Muscle layer of duodenum (tissue), 2 donors: ENCODE measurements around the gene CIB4.

ENCODE experiments used
- H3K27ac ChIP-seq: one replicate; pipeline ENCODE4 v1.7.0; 2013; ENCODE audit warnings: mild to moderate bottlenecking, low read length
- H3K27me3 ChIP-seq: one replicate; pipeline ENCODE4 v1.7.0; 2013; ENCODE audit warnings: low read depth, mild to moderate bottlenecking, control low read depth, low read length
- H3K36me3 ChIP-seq, 2 donors: one replicate each; pipeline ENCODE4 v1.7.0; 2013; ENCODE audit warnings: low read length in 2 of 2, control low read depth in 1 of 2, mild to moderate bottlenecking in 1 of 2; ENCODE audit not compliant: insufficient read depth in 2 of 2, control insufficient read depth in 1 of 2
- H3K4me1 ChIP-seq, 2 donors: one replicate each; pipeline ENCODE4 v1.7.0; 2013; ENCODE audit warnings: low read length in 2 of 2, mild to moderate bottlenecking in 2 of 2, control low read depth in 1 of 2, moderate library complexity in 1 of 2; ENCODE audit not compliant: insufficient read depth in 2 of 2, control insufficient read depth in 1 of 2
- H3K4me3 ChIP-seq, 2 donors: one replicate each; pipeline ENCODE4 v1.7.0; 2013; ENCODE audit warnings: low read length in 2 of 2, low read depth in 1 of 2, mild to moderate bottlenecking in 1 of 2
- H3K9me3 ChIP-seq, 2 donors: one replicate each; pipeline ENCODE4 v1.7.0; 2013; ENCODE audit warnings: low read length in 2 of 2, control low read depth in 1 of 2, mild to moderate bottlenecking in 1 of 2; ENCODE audit not compliant: control insufficient read depth in 1 of 2
- donor health status: healthy.

Gene CIB4

DNA sequence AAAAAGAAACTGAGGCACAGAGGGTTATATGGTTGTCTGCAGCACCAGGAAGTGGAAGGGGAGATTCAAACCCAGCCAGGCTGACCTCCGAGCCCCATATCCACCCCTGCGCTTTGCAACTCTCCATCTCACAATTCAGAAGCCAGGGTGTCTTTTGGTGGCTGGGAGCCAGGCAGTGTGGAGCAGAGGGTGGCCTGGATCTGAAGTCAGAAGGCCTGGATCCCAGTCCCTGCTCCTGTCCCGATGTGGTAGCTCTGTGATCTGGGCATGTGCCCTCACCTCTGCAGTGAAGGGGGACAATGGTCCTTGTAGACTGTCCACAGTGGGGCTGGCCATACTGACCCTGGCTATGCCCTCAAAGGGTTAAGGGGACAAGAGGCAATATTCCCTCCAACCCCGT lies 57.0 kb downstream of the CIB4 start:
- Histone ChIP-seq H3K4me1 (no peaks in the 10 kb centered on the region), H3K36me3 (no peaks in the 10 kb centered on the region), H3K27ac (no peak overlapping the region), H3K9me3 (no peaks in the 10 kb centered on the region), H3K4me3 (no peak overlapping the region), H3K27me3 (no peaks in the 10 kb centered on the region)

DNA sequence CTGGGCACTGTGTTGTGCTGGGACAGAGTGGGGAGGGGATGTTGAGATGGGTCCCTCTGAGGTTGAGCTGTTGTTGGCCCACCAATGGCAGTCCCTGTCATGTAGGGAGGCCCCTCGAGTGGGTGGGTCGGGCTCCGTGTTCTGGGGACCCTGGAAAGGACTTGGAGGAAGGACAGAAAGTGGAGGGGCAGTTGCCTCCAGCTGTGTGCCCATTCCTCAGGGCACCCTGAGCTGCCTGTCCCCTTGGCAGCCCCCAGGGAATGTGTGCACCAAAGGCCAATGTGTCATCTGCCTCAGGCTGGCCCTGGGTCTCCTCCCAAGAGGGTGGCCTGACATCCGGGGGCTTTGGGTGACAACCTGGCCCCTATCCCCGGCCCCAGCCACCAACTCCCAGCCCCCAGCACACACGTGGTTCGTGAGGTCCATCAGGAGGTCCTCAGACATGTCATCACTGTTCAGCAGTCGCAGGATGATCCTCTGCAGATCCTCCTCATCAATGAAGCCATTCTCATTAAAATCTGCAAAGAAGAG lies 57.7 kb downstream of the CIB4 start:
- H3K36me3 ChIP-seq: no peaks in the 10 kb centered on the region
- H3K27ac ChIP-seq: no peak overlapping the region
- no peak overlapping the region for H3K4me3 ChIP-seq
- H3K4me1 ChIP-seq: no peaks in the 10 kb centered on the region
- no peaks in the 10 kb centered on the region for H3K27me3 ChIP-seq
- H3K9me3 ChIP-seq: no peaks in the 10 kb centered on the region

- no peaks in the 10 kb centered on the region for H3K4me1 ChIP-seq
- no peaks in the 10 kb centered on the region for H3K36me3 ChIP-seq
- H3K27me3 ChIP-seq: no peaks in the 10 kb centered on the region
- H3K4me3 ChIP-seq: no peak overlapping the region
- H3K27ac ChIP-seq: no peak overlapping the region
- no peaks in the 10 kb centered on the region for H3K9me3 ChIP-seq
These were observed 58.3 kb downstream of the CIB4 start for GRCh38 chr2:26582890-26583289.

DNA sequence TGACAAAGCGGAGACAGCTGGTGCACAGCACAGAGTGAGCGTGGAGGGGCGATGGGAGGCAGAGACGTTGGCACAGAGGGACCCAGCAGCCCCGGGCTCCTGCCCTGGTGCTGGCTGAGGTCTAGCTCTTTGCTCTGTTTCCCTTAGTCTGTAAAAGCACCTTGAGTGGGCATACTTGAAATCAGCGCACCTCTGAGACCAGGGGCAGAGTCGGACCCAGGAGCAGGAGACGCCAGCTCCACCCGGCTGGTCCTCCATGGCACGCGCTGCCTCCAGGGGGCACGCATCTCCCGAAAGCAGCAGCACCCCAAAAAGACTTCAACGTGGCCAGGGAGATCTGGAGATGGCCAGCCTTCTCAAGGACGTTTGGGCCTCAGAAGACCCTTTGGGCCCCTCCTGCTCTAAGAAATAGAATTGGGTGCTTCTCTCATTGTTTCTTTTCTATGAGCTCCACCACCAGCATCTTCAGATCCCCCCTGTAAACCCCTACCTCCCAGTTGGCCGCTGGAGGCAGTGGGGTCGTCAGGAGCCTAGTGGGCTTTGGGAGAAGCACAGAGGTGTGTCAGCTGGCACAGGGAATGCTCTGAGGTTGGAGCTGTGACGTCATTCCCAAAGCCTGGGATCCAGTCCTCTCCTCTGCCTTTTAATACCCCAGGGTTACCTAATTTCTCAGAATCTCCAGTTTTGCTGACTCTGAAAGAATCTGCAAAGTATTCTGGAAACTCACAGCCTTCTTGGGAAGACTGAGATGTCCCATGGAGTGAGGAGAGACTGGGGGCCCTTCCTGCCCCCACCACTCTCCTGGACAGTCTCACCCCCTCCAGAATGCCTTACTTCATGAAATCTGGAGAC lies 58.9 kb downstream of the CIB4 start:
- Histone ChIP-seq H3K27me3 (no peaks in the 10 kb centered on the region), H3K4me3 (no peak overlapping the region)

GRCh38 chr2:26581266-26581990 lies 59.7 kb downstream of the CIB4 start:
- H3K9me3 ChIP-seq: no peaks in the 10 kb centered on the region
- no peak overlapping the region for H3K27ac ChIP-seq
- no peaks in the 10 kb centered on the region for H3K36me3 ChIP-seq
- H3K4me3 ChIP-seq: no peak overlapping the region
- H3K27me3 ChIP-seq: no peaks in the 10 kb centered on the region
- H3K4me1 ChIP-seq: no peaks in the 10 kb centered on the region

More for the DNA sequence above, 58.9 kb downstream of the CIB4 start:
- Histone ChIP-seq H3K4me1 (no peaks in the 10 kb centered on the region), H3K9me3 (no peaks in the 10 kb centered on the region), H3K36me3 (no peaks in the 10 kb centered on the region), H3K27ac (no peak overlapping the region)

GRCh38 chr2:26580751-26581150 lies 60.4 kb downstream of the CIB4 start:
- Histone ChIP-seq H3K4me3 (no peak overlapping the region), H3K36me3 (no peaks in the 10 kb centered on the region), H3K27me3 (no peaks in the 10 kb centered on the region), H3K27ac (no peak overlapping the region), H3K4me1 (no peaks in the 10 kb centered on the region), H3K9me3 (no peaks in the 10 kb centered on the region)

GRCh38 chr2:26580151-26580550 lies 61.0 kb downstream of the CIB4 start:
- H3K4me1 ChIP-seq: no peaks in the 10 kb centered on the region
- no peaks in the 10 kb centered on the region for H3K9me3 ChIP-seq
- H3K36me3 ChIP-seq: no peaks in the 10 kb centered on the region
- H3K4me3 ChIP-seq: no peak overlapping the region
- H3K27me3 ChIP-seq: no peaks in the 10 kb centered on the region
- no peak overlapping the region for H3K27ac ChIP-seq

DNA sequence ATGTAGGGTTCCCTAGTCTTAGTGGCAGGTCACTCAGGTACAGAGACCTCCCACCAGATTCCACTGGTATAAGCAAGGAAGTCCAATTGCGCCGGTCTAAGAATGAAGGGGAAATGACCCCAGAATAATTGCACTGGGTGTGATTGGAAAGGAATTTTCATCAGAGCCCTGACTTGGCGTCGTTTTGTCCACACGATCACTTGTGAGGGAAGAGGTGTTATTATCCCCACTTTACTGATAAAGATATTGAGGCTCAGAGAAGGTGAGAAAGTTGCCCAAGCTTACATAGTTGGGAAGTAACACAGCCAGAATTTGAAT lies 61.5 kb downstream of the CIB4 start:
- no peaks in the 10 kb centered on the region for H3K4me1 ChIP-seq
- H3K4me3 ChIP-seq: no peak overlapping the region
- H3K27me3 ChIP-seq: no peaks in the 10 kb centered on the region
- no peak overlapping the region for H3K27ac ChIP-seq
- H3K9me3 ChIP-seq: no peaks in the 10 kb centered on the region
- no peaks in the 10 kb centered on the region for H3K36me3 ChIP-seq

- Histone ChIP-seq H3K27me3 (no peaks in the 10 kb centered on the region), H3K9me3 (no peaks in the 10 kb centered on the region), H3K36me3 (no peaks in the 10 kb centered on the region), H3K4me1 (no peaks in the 10 kb centered on the region), H3K27ac (no peak overlapping the region), H3K4me3 (no peak overlapping the region)
These were observed 62.0 kb downstream of the CIB4 start for GRCh38 chr2:26579025-26579722.

DNA sequence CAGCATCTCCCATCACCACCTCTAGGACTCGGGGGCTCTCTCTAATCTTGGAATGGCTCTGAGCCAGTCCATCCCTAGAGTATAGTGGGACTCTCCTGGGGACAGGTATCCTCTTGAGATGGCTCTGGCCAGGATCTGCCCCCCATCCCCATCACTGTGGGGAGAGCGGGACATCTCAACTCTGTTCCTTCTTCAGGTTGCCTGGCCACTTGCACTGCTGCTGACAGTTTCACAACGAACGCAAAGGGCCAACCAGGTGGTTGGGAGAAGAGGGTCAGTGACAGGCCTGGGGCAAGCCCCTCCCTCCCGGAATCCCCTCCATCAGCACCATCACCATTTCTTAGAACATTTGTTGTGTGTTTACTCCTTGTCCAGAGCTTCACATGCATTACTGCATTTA lies 62.6 kb downstream of the CIB4 start:
- H3K27ac ChIP-seq: no peak overlapping the region
- H3K9me3 ChIP-seq: no peaks in the 10 kb centered on the region
- H3K4me1 ChIP-seq: no peaks in the 10 kb centered on the region
- no peaks in the 10 kb centered on the region for H3K27me3 ChIP-seq
- H3K36me3 ChIP-seq: no peaks in the 10 kb centered on the region
- no peak overlapping the region for H3K4me3 ChIP-seq

DNA sequence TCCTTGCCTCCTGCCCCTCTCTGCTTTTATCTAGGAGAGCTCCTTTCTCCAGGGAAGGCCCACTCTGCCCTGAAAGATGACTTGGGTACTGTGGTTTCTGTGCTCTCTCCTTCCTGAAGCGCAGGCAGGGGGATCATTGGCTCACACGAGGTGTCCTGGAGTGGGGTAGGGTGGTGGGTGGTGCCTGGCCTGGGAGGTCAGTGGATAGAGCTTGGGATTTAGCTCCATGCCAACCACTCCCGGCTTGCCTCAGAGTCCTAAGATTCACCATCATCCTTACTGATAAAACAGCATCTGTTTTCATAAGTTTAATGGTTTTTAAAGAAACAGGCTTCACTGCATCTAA lies 63.1 kb downstream of the CIB4 start:
- Histone ChIP-seq H3K9me3 (no peaks in the 10 kb centered on the region), H3K4me1 (no peaks in the 10 kb centered on the region), H3K27me3 (no peaks in the 10 kb centered on the region), H3K4me3 (no peak overlapping the region), H3K36me3 (no peaks in the 10 kb centered on the region), H3K27ac (no peak overlapping the region)
